Stimulated activated CD8-positive, alpha-beta memory T cell treated with anti-CD3 and anti-CD28 coated beads, Interleukin-12 subunit alpha, Interleukin-12 subunit beta, amount 100 ng/mL, for 24 hours (primary cell): ENCODE results near the gene CAMK2D.

Experiments used
- DNase-seq: peaks from one replicate; pipeline ENCODE4 v3.0.0-alpha.2; 2020; ENCODE audit errors: extremely low read depth

The CAMK2D gene

DNA sequence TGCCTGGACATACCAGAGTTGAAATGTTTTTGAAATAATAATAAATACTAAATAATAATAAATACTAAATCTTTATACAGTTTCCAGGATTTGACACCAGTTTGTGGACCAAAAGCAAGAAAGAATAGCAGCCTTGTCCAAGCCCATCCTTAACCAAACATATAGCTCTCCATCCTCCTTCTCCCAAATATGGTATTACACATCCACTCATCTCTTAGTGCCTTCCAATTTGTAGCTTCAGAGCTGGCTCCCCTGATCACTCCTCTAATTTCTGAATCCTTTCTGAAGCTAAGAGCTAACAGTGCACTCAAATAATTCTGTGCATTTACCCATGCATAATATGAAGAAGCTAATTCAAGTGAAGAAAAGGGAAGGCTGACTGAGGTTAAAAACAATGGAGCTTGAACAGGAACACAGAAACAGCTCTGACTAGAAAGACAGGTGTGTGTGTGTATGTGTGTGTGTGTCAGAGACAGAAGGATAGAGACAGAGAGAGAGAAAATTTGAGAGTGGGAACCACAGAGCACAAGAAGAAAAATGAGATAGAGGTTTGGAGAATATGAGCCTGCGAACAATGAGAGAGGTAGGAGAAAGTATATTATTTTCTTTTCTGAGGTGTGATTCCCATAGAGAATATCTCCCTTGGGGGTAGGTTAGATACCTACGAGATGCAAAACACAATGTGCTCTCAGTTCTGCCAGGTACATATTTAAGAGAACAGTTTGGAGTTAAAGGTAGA lies 123.5 kb downstream of the CAMK2D start:
- DNase-seq, result no peak

DNA sequence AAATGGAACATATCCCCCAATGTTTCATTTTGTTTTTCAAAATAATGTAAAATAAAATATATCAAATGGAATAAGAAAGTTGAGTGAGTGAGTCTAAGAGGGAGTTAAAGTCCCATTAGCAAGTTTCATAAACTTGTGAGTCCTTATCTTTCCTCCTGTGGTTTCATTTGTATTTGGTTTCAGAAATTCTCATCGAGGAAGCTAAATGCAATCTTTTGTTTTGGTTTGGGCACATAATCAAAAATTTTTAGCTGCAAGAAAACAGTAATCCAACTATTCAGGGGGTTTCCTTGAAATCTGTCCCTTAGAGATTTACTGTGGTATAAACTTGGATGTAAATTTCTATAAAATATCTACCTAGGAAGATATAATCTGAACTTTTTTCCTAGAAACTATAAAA lies 124.2 kb downstream of the CAMK2D start:
- no peak for DNase-seq

DNA sequence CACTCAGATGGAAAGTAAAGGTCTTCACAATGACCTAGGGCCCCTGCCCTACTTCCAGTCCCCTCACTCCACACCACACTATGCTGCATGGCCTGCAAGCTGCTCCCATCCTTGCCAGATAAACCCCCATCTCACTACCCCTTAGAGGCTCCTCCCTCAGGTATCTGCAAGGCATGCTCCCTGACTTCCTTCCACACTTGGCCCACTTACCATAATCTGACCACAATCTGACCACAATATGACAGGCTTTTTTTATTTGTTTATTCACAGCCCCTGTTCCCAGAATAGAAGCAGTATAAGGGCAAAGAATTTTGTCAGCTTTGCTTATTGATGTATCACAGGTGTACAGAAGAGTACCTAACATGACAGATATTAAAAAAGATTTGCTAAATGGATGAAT lies 124.7 kb downstream of the CAMK2D start:
- DNase-seq, result no peak

DNA sequence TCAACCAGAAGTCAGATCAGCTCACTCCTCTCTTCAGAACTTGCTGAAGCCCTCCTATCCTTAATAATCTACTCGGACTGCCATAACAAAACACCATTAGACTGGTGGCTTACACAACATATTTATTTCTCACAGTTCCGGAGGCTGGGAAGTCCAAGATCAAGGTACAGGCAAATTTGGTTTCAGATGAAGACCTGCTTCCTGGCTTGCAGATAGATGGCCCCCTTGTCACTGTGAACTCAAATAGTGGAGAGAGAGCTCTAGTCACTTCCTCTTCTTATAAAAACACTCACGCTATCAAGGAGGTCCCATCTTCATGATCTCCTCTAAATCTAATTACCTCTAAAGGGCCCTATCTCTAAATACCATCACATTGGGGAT lies 125.1 kb downstream of the CAMK2D start:
- no peak for DNase-seq

DNA sequence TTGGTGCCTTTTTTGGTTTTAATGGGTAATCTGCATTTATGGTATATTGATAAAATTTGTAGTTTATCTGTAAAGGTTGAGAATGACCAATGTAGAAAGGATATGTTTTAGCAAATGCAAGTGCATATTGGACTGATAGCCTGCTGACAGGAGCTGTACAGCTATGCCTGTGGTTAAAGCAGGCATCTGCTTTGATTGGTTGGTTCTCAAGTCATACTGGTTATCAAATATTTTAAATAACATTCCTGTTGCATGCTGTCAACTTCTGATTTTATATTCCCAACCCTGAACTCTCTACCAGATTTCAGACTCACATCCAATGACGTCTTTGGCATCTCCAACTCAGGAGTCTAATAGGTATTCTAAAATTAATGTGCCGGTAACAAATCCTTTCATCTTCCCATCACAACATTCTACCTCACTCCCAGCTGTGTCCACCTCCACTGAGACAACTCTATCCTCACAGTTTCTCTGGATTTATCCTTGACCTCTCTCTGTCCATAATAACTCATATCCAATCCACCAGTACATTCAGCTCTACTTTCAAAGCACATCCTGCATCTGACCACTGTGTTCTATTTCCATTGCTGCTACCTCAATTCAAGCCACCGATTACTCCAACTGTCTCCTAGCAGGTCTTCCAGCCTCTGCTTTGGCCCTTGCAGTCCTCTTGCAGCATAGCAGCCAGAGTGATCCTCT lies 125.7 kb downstream of the CAMK2D start:
- no peak for DNase-seq

DNA sequence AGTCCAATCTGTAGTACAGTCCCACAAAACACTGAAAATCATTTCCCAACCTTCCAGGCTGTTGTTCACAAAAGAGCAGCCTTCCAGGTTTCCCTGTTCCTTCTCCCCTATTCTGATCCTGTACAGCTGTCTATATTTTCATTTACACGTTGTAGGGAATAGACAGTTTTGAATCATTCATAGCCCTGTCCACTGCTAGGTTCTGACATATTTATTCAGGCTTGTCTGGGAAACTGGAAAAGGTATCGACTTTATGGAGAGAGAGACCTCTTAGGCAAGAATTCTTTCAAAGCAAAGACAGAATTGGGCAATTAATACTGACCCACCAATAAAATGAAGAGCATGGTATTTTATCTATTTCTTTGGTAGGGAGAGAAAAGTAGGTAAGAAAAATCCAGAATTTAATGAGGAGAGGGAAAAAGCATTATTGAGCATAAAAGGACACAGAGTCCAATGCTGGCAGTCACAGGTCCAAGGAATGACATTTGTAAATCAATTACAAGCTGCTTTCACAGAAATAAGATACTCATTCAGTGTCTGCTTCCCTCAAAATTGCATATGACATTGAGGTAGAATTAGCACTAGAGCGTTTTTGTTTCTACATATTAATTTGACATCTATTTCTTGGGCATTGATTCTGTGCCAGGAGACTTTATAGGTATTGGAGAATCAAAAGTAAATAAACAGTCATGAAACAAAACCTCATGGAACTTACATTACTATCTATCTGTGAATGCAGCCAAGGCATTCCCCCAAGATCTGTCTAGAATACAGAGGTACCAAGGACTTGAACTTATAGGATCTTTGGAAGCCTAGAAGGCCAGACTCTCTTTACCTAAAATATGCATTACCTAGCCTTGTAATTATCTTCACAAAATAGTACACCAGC lies 127.2 kb downstream of the CAMK2D start:
- no peak for DNase-seq

DNA sequence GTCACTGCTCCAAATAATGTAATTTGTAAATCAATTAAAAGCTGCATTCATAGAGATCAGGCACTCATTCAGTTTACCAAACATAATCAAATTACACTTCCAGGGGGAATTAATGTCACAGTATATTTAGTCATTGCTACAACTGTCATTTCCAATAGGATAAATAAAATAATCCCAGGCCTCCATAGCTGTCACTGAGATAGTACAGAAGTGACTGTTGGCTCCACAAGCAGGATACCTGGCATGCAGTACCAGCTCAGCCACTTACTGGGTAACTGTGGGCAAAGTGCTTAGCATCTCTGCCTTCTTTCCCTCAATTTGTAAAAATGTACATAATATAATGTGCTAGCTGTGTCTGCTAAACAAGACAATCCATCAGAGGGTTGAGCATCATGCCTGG lies 128.1 kb downstream of the CAMK2D start:
- no peak for DNase-seq

DNA sequence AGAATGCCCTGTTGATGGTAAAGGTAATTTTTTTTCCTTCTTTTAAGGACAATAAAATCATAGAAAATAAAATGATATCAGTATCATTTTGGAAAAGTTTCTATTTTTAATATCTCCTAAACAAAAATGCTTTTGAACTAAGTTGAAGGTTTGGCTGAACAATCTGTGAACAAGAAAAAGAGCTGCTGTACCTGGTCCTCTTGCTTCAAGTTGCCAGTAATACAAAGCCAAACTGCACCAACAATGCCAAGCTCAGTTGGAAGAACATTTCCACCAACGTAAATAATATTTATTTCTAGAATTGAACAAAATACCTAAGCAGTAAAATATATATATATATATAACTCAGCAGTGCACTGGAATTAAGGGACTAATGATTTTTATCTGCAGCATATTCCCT lies 132.8 kb downstream of the CAMK2D start:
- no peak for DNase-seq

DNA sequence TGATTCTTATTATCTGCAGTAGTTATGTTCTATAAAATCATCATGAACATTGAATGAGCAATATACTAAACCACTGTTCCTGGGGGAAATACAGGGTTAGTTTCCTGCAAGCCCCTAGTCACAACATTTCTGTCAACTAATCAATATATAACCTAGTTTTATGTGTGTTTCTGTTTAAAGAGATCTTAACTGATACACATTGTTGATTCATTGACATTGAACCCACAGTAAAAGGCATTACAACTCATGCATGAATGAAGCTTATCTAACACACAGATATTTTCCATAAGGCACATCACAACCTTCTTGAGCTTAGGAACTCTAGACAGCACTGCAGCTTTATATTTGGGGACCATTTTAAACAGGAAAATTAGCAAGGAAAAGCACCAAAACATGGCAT lies 134.2 kb downstream of the CAMK2D start:
- no peak for DNase-seq

DNA sequence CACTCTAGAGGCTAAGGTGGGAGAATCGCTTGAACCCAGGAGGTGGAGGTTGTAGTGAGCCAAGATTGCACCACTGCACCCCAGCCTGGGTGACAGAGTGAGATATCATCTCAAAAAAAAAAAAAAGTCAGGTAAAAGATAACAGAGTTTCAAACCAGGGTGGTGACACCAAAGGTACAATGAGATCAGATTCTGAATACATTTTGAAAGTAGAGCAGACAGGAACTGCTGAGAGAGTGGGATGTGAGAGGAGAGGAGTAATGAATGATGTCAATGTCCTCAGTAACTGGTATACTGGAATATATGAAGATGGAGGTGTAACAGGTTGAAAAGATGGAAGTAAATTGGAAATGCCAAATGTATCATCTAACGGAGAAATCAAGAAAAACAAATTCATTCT lies 135.6 kb downstream of the CAMK2D start:
- no peak for DNase-seq

DNA sequence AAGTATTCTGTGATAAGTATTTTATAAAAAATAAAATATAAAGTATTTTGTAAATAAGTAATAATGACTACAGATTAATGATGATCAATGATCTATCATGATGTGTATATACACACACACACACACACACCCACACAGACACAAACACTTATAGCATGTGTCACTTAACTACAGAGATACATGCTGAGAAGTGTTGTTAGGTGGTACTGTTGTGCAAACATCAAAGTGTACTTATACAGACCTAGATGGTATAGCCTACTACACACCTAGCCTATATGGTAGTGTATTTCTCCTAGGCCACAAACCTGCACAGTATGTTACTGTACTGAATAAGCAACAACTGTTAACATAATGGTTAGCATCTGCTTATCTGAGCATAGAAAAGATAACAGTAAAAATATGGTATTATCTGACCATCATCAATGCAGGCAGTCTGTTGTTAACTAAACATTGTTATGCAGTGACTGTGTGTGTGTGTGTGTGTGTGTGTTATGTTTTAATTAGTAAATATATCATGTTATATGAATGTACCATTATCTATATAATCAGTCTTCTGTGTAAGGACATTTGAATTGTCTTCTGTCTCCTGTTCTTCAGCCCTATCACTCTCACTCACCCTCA lies 138.2 kb downstream of the CAMK2D start:
- no peak for DNase-seq

DNA sequence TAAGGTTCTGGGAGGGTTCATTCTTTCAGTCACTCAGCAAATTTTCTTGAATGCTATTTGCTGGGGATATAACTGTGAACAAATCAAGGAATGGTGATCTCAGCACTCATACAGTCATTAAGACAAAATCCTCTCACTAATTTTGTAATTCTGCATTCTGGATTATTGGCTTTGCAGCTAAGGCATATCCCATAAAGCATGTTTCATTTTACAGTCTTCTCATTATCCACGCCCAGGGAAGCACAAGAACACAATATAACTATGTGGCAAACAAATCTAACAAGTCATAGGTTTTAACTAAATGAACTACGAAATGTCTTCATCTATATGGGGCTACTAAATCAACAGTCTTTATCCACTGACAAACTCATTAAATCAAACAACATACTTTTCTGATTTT lies 139.9 kb downstream of the CAMK2D start:
- no peak for DNase-seq

DNA sequence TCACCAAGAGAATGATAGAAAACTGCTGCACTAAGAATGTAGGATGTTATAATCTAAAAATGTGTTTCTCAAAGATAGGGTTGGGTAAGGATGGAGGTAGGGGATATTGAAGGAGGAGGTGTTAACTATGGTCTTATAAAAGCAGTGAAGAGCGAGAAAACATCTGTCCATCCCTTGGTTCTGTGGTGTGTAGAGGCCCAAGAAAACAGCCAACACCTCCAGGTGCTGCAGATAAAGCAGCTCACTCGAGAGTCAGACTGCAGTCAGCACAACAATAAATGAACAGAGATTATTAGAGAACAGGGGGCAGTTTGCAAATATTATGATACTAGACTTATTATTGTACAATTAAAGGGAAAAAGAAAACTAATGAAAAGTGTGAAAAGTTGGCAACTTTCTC lies 141.5 kb downstream of the CAMK2D start:
- DNase-seq, result no peak

DNA sequence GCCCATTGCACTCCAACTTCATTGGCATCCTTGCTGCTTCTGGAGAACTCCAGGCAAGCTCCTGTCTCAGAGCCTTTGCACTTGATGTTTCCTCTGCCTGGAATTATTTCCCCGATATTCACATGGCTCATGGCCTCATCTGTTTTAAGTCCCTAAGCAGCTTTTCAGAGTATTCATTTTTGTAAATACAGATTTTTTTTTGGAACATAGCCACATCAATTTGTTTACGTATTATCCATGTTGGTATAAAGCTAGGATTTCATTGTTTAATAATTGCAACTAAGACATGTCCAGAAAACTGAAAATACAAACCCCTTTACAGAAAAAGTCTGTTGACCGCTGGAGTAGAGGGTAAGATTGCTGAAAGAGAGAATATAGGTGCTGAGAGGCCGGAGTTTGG lies 142.0 kb downstream of the CAMK2D start:
- no peak for DNase-seq

DNA sequence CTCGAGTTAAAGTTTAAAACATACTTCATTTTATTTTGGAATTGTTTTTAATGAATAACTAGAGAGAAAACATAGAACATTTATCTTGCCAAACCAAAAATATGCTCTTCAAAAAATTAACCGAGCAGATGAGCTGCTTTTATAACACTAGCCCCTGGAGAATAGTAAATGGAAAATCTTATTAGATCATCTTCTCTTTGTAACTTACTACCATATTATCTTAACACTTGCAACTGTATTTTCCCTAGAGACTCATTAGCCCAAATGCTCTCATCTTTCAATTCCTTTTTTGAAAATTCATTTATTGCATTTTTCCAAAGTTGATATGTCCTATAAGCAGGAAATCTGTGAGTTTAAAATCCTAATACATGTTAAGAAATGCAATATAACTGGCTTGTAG lies 143.3 kb downstream of the CAMK2D start:
- no peak for DNase-seq

DNA sequence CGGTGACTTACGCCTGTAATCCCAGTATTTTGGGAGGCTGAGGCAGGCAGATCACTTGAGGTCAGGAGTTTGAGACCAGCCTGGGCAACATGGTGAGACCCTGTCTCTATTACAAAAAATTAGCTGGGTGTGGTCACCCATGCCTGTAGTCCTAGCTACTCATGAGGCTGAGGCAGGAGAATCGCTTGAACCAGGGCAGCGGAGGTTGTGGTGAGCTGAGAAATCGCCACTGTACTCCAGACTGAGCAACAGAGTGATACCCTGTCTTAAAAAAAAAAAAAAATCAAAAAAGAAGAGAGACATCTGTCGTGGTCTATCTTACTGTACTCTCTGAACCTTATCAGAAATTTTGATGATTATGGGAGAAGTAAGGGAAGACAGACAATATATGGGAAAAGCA lies 144.3 kb downstream of the CAMK2D start:
- DNase-seq, result no peak

DNA sequence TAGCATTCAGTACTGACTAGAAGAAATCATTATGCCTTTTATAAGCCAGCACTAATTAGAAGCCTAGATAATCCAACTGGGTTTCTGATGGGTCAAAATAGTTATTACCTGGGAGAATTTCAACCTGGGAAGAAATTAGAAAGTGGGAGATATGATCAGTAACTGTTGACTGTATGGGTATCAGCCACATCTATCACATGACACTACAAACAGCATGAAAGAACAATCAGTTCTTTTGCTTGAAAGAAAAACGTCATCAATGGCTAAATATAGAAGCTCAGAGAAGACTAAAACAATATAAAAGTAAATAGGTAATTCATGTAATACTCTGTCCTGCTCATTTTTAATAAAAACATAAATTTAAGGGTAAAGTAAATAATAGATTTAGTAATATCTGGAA lies 145.1 kb downstream of the CAMK2D start:
- no peak for DNase-seq

DNA sequence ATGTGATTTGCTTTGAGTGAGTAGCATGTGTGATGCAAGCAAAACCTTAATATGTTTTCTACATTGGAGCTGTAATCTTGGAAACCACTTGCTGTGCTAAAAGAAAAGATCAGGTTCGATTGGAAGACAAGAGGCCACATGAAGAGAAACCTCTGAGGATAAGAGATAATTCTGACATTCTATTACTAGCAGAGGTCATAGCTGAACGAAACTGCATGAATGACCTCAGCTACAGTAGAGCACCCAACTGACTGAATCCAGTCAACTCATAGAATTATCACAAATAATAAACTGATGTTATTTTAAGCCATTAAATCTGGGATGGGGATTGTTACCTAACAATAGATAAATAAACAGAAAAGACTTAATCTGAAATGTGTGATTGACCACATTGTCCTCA lies 147.1 kb downstream of the CAMK2D start:
- DNase-seq, result no peak

DNA sequence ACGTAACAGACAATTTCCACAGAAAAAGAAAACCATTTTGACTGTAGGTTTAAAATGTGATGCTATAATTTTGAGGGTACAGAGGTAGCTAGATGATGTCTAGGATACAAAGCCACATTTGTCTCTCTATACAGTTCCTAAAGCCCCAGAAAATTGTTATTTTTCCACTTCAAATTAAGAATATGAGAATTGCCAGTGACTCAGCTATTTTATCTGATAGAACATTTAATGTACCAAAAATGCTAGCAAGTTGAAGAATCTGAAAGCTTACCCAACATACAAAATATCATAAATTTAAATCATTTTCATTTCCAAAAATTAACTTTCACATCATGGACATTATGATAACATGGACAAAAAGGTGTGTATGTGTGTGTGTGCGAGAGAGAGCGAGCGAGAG lies 148.0 kb downstream of the CAMK2D start:
- DNase-seq, result no peak

DNA sequence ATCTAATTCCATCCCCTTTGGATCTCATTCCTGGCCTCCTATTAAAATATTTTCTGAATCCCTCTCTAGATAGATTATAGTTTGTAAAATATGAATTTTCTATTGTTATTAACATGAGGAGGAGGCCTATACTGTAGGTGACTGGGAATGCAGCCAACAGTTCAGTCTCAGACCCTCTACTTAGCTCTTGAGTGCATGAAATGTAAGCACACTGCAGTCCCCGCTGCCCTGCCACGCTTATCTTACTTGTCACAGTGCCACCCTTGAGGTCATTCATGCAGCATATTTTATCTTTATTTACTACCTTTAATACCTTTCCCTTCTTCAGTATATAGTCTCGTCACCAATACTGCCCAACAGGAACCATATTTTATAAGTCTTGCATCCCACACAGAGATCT lies 151.0 kb downstream of the CAMK2D start:
- DNase-seq, result no peak

DNA sequence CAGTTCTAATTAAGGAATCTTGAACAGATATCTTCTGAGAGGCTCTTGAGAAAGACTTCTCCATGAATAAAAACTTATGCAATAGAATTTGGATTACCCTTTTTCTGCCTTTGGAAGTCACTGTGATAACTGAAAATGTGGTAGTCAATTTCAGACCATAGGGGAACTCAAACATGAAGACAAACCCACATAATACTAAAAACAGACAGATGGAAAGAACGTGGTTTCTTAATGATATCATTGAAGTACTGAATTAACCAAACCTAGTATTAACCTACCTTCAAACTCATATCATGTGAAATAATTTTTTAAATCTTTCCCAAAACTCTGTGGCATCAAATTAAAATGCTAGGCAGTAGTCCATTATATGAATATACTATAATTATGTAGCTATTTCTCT lies 153.5 kb downstream of the CAMK2D start:
- no peak for DNase-seq

DNA sequence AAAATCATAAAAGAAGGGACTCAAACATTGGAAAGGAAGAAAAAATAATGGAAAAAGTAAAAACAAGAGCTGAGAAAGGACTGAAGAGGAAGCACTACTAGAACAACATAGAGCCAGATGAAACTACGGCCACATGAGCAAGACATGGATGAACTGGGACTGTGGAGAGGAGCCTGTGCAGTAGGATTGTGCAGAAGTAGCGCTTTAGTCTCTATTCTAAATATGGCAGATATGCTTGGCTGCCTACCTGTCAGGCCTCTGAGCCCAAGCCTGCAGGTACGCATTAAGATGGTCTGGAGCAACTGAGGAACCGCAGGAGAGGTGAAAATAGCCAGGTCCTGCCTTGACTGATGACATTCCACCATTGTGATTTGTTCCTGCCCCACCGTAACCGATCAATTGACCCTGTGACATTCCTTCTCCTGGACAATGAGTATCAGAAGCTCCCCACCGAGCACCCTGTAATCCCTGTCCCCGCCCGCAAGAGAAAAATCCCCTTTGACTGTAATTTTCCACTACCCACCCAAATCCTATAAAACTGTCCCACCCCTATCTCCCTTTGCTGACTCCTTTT lies 154.3 kb downstream of the CAMK2D start:
- no peak for DNase-seq
